ENCODE measurements around the gene FOXP1.

- TF ChIP-seq CTCF (IDR thresholded peaks at IDR 0.05; ENCODE audit: low read length) (no peak), EZH2 (IDR thresholded peaks at IDR 0.05; ENCODE audit: borderline replicate concordance, low read length) (no peak)
These were observed 126.7 kb downstream of the FOXP1 start for GRCh38 chr3:71456826-71457225.
